MM.1S (cell line): ENCODE results near the gene CCDC188.

ENCODE experiments used
- DNase-seq: peaks from one replicate; pipeline ENCODE4 v3.0.0-alpha.2; 2015
- H2AFZ ChIP-seq: fragments of 300-600 bp; sonication (generic); 2 replicates; pipeline ENCODE4 v1.6.0; 2016; ENCODE audit warnings: antibody characterized with exemption, low read length
- H3F3A ChIP-seq: fragments of 300-600 bp; sonication (generic); 2 replicates; pipeline ENCODE4 v1.6.1; 2016; ENCODE audit warnings: mild to moderate bottlenecking, antibody characterized with exemption, low read length, moderate library complexity, mixed read lengths; ENCODE audit not compliant: insufficient read depth
- H3K27ac ChIP-seq: fragments of 300-600 bp; sonication (generic); 2 replicates; pipeline ENCODE4 v1.5.1; 2016; ENCODE audit warnings: mild to moderate bottlenecking, low read length
- H3K27me3 ChIP-seq: fragments of 300-600 bp; sonication (generic); replicated peaks from 2 replicates; pipeline ENCODE4 v1.6.0; 2016; ENCODE audit warnings: low read length; ENCODE audit not compliant: insufficient read depth
- H3K36me3 ChIP-seq: fragments of 300-600 bp; sonication (generic); replicated peaks from 2 replicates; pipeline ENCODE4 v1.6.1; 2016; ENCODE audit warnings: mild to moderate bottlenecking, low read length, mixed read lengths; ENCODE audit not compliant: insufficient read depth
- H3K4me1 ChIP-seq: fragments of 300-600 bp; sonication (generic); 2 replicates; pipeline ENCODE4 v1.6.1; 2016; ENCODE audit warnings: low read length, mixed read lengths
- H3K4me2 ChIP-seq: fragments of 300-600 bp; sonication (generic); 2 replicates; pipeline ENCODE4 v1.6.0; 2016; ENCODE audit warnings: low read depth, low read length
- H3K4me3 ChIP-seq: fragments of 300-600 bp; sonication (generic); 2 replicates; pipeline ENCODE4 v1.5.1; 2016; ENCODE audit warnings: low read length, mixed read lengths
- H3K79me2 ChIP-seq: fragments of 300-600 bp; sonication (generic); 2 replicates; pipeline ENCODE4 v1.6.1; 2016; ENCODE audit warnings: mixed run types, low read length, mixed read lengths
- H3K9ac ChIP-seq: fragments of 300-600 bp; sonication (generic); 2 replicates; pipeline ENCODE4 v1.6.1; 2016; ENCODE audit warnings: low read length, mixed read lengths
- H3K9me2 ChIP-seq: fragments of 300-600 bp; sonication (generic); replicated peaks from 2 replicates; pipeline ENCODE4 v1.6.1; 2016; ENCODE audit warnings: mild to moderate bottlenecking, low read length, mixed read lengths; ENCODE audit not compliant: insufficient read depth
- H3K9me3 ChIP-seq: fragments of 300-600 bp; sonication (generic); replicated peaks from 2 replicates; pipeline ENCODE4 v1.6.1; 2016; ENCODE audit warnings: mild to moderate bottlenecking, low read length, mixed read lengths; ENCODE audit not compliant: insufficient read depth
- H4K20me1 ChIP-seq: fragments of 300-600 bp; sonication (generic); 2 replicates; pipeline ENCODE4 v1.6.1; 2016; ENCODE audit warnings: mild to moderate bottlenecking, low read length, moderate library complexity, mixed read lengths; ENCODE audit not compliant: insufficient read depth
- EZH2 ChIP-seq: fragments of 300-600 bp; sonication (generic); optimal IDR thresholded peaks from 2 replicates; pipeline ENCODE3; 2017; ENCODE audit warnings: low read depth, mild to moderate bottlenecking, antibody characterized with exemption, low read length, mixed read lengths
- EZH2phosphoT487 ChIP-seq: fragments of 300-600 bp; sonication (generic); IDR thresholded peaks from 2 replicates; pipeline ENCODE4 v1.6.1; 2018; ENCODE audit warnings: antibody characterized with exemption, low read length
- TF ChIP-seq, protein P1 (sequence below): fragments of 300-600 bp; sonication (generic); IDR thresholded peaks from 2 replicates; pipeline ENCODE4 v1.5.1; 2016; ENCODE audit warnings: antibody characterized with exemption, low read length, mixed read lengths

Gene CCDC188

GRCh38 chr22:20105456-20106204, 45.2 kb downstream of the CCDC188 start:
- peaks cover 12% of the 10 kb centered on the region for H3F3A ChIP-seq
- no peak overlapping the region for H2AFZ ChIP-seq
- no peak for DNase-seq
- H3K9ac ChIP-seq, result no peak overlapping the region
- no peaks in the 10 kb centered on the region for H3K9me3 ChIP-seq
- peaks cover 35% of the 10 kb centered on the region for H3K79me2 ChIP-seq
- H3K27me3 ChIP-seq, result no peaks in the 10 kb centered on the region
- H3K9me2 ChIP-seq, result no peaks in the 10 kb centered on the region
- no peak overlapping the region for H3K27ac ChIP-seq
- TF ChIP-seq EZH2phosphoT487, result no peak
- no peak for TF ChIP-seq EZH2
- TF ChIP-seq, protein P1, sequence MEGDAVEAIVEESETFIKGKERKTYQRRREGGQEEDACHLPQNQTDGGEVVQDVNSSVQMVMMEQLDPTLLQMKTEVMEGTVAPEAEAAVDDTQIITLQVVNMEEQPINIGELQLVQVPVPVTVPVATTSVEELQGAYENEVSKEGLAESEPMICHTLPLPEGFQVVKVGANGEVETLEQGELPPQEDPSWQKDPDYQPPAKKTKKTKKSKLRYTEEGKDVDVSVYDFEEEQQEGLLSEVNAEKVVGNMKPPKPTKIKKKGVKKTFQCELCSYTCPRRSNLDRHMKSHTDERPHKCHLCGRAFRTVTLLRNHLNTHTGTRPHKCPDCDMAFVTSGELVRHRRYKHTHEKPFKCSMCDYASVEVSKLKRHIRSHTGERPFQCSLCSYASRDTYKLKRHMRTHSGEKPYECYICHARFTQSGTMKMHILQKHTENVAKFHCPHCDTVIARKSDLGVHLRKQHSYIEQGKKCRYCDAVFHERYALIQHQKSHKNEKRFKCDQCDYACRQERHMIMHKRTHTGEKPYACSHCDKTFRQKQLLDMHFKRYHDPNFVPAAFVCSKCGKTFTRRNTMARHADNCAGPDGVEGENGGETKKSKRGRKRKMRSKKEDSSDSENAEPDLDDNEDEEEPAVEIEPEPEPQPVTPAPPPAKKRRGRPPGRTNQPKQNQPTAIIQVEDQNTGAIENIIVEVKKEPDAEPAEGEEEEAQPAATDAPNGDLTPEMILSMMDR, result no peak
- H3K36me3 ChIP-seq, result peaks cover 9% of the 10 kb centered on the region
- H4K20me1 ChIP-seq, result no peaks in the 10 kb centered on the region
- no peak overlapping the region for H3K4me2 ChIP-seq
- no peak overlapping the region for H3K4me3 ChIP-seq
- H3K4me1 ChIP-seq, result no peaks in the 10 kb centered on the region

DNA sequence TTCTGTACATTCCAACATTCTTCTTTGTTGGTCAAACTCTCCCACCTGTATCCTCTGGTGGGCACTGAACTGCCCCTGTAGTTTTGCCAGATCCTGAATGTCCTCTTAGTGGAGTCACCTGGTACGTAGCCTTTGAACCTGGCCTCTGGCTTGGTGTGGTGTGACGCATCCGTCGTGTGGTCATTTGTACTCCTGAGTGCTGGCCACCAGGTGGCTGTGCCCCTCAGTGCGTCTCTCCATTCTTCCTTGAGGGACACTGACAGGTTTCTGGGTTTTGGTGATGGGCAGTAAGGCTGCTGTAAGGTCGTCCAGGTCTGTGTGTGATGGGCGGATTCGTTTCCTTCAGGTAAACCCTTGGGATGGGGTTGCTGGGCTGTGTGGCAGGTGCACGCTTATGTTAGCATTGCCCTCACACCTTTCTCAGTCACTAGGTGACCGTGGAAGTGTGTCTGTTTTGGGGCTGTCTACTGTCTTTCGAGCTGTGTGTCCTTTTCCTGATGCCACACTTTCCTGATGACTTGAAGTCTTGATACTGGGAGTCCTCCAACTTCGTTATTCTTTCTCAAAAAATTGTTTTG, 48.6 kb downstream of the CCDC188 start:
- no peak overlapping the region for H3K27ac ChIP-seq
- TF ChIP-seq EZH2, result no peak
- TF ChIP-seq, protein P1, result no peak
- TF ChIP-seq EZH2phosphoT487, result no peak
- no peaks in the 10 kb centered on the region for H4K20me1 ChIP-seq

GRCh38 chr22:20101638-20102037, 49.2 kb downstream of the CCDC188 start:
- H3K4me1 ChIP-seq, result no peaks in the 10 kb centered on the region
- TF ChIP-seq, protein P1, result no peak
- TF ChIP-seq EZH2 (no peak), EZH2phosphoT487 (no peak)
- H4K20me1 ChIP-seq, result no peaks in the 10 kb centered on the region
- H3K9ac ChIP-seq, result no peak overlapping the region
- H3K9me2 ChIP-seq, result no peaks in the 10 kb centered on the region
- H3K4me3 ChIP-seq, result no peak overlapping the region
- peaks cover 14% of the 10 kb centered on the region for H3K36me3 ChIP-seq
- no peak overlapping the region for H3K4me2 ChIP-seq
- no peak for DNase-seq
- H3F3A ChIP-seq, result no peaks in the 10 kb centered on the region
- H3K9me3 ChIP-seq, result no peaks in the 10 kb centered on the region
- H3K27me3 ChIP-seq, result no peaks in the 10 kb centered on the region
- H3K27ac ChIP-seq, result no peak overlapping the region
- peaks cover 61% of the 10 kb centered on the region for H3K79me2 ChIP-seq
- H2AFZ ChIP-seq, result no peak overlapping the region

More for the DNA sequence above, 48.6 kb downstream of the CCDC188 start:
- Histone ChIP-seq H3F3A (no peaks in the 10 kb centered on the region), H3K36me3 (peaks cover 12% of the 10 kb centered on the region), H3K9me3 (no peaks in the 10 kb centered on the region), H3K9ac (no peak overlapping the region), H2AFZ (no peak overlapping the region), H3K79me2 (peaks cover 54% of the 10 kb centered on the region), H3K4me1 (no peaks in the 10 kb centered on the region), H3K4me3 (no peak overlapping the region), H3K4me2 (no peak overlapping the region), H3K9me2 (no peaks in the 10 kb centered on the region), H3K27me3 (no peaks in the 10 kb centered on the region)
- DNase-seq, result no peak
